HEK293 (cell line): ENCODE results near the gene SAMM50.

Experiments
- CTCF ChIA-PET: fragments of 350-600 bp; formaldehyde crosslinking; extraction: SDS; loops from one replicate; lab custom pipeline; 2021; ENCODE audit warnings: antibody characterized with exemption; lab: Yijun Ruan, JAX
- POLR2A ChIA-PET: fragments of 300-600 bp; formaldehyde crosslinking; extraction: SDS; loops from one replicate; lab custom pipeline; 2020; ENCODE audit warnings: antibody characterized with exemption, inconsistent platforms; lab: Yijun Ruan, JAX
- H3K27ac ChIP-seq: fragments of 200-500 bp; sonication (Bioruptor generic); 2 replicates; pipeline ENCODE4 v1.5.1; 2014; ENCODE audit warnings: low read depth, low read length, control low read depth, inconsistent platforms; ENCODE audit errors: extremely low read depth
- H3K36me3 ChIP-seq, 2 experiments: fragments of 200-500 bp in 1 of 2; sonication (Bioruptor generic) in 1 of 2; 1 replicate in 1 of 2; 2 replicates in 1 of 2; pipeline ENCODE4 v1.5.1; 2014 to 2017; ENCODE audit warnings: inconsistent platforms in 2 of 2, low read length in 2 of 2; ENCODE audit not compliant: control insufficient read depth in 2 of 2, insufficient read depth in 1 of 2
- H3K4me1 ChIP-seq: fragments of 200-500 bp; sonication (Bioruptor generic); 2 replicates; pipeline ENCODE4 v1.5.1; 2014; ENCODE audit warnings: mild to moderate bottlenecking, low read length, inconsistent platforms; ENCODE audit not compliant: control insufficient read depth, insufficient read depth
- H3K4me3 ChIP-seq: 2 replicates; pipeline ENCODE4 v1.5.1; 2011; ENCODE audit warnings: low read depth, mild to moderate bottlenecking, control low read depth, low read length, moderate library complexity
- H3K9me3 ChIP-seq: fragments of 200-500 bp; sonication (Bioruptor generic); 2 replicates; pipeline ENCODE4 v1.5.1; 2014; ENCODE audit warnings: low read depth, low read length, inconsistent platforms; ENCODE audit not compliant: control insufficient read depth, insufficient read depth
- FEZF1 ChIP-seq: fragments of 450-650 bp; formaldehyde crosslinking; IDR thresholded peaks from 2 replicates; pipeline ENCODE4 v1.5.1; 2016; ENCODE audit warnings: missing biosample characterization, missing genetic modification characterization
- HOXD13 ChIP-seq: sonication (generic); formaldehyde crosslinking; IDR thresholded peaks from 2 replicates; pipeline ENCODE4 v1.8.0; 2022; ENCODE audit warnings: missing genetic modification reagents, borderline replicate concordance
- KLF7 ChIP-seq: fragments of 450-650 bp; formaldehyde crosslinking; IDR thresholded peaks from 2 replicates; pipeline ENCODE4 v1.5.1; 2016; ENCODE audit warnings: missing biosample characterization, missing genetic modification characterization, borderline replicate concordance
- MZF1 ChIP-seq: fragments of 450-650 bp; formaldehyde crosslinking; IDR thresholded peaks from 2 replicates; pipeline ENCODE4 v1.5.1; 2017; ENCODE audit warnings: missing biosample characterization, missing genetic modification characterization, borderline replicate concordance
- TCF7L2 ChIP-seq: IDR thresholded peaks from 2 replicates; pipeline ENCODE4 v1.6.1; 2011; ENCODE audit warnings: low read depth, mild to moderate bottlenecking, inconsistent platforms, low read length, moderate library complexity, borderline replicate concordance
- ZNF169 ChIP-seq: fragments of 450-650 bp; formaldehyde crosslinking; IDR thresholded peaks from 2 replicates; pipeline ENCODE4 v1.5.1; 2016; ENCODE audit warnings: missing biosample characterization, missing genetic modification characterization
- ZNF211 ChIP-seq: fragments of 450-650 bp; formaldehyde crosslinking; IDR thresholded peaks from 2 replicates; pipeline ENCODE4 v1.5.1; 2016; ENCODE audit warnings: low read depth, missing biosample characterization, missing genetic modification characterization
- ZNF23 ChIP-seq: fragments of 450-650 bp; formaldehyde crosslinking; IDR thresholded peaks from 2 replicates; pipeline ENCODE4 v1.5.1; 2016; ENCODE audit warnings: missing biosample characterization, missing genetic modification characterization, borderline replicate concordance
- ZNF239 ChIP-seq: fragments of 450-650 bp; formaldehyde crosslinking; IDR thresholded peaks from 2 replicates; pipeline ENCODE4 v1.5.1; 2016; ENCODE audit warnings: missing biosample characterization, missing genetic modification characterization
- ZNF248 ChIP-seq: fragments of 450-650 bp; formaldehyde crosslinking; IDR thresholded peaks from 2 replicates; pipeline ENCODE4 v1.5.1; 2017; ENCODE audit warnings: missing biosample characterization, missing genetic modification characterization
- ZNF274 ChIP-seq, 2 experiments: fragments of 200-500 bp in 1 of 2; fragments of 450-650 bp in 1 of 2; sonication (Bioruptor generic) in 1 of 2; formaldehyde crosslinking in 1 of 2; IDR thresholded peaks; 2 replicates each; pipeline versions ENCODE4 v1.5.1 to v1.6.1; 2014 to 2016; ENCODE audit warnings: borderline replicate concordance in 1 of 2, inconsistent platforms in 1 of 2, low read length in 1 of 2, missing biosample characterization in 1 of 2, missing genetic modification characterization in 1 of 2
- ZNF324 ChIP-seq: fragments of 450-650 bp; formaldehyde crosslinking; IDR thresholded peaks from 2 replicates; pipeline ENCODE4 v1.5.1; 2016; ENCODE audit warnings: missing biosample characterization, missing genetic modification characterization
- ZNF391 ChIP-seq: fragments of 450-650 bp; formaldehyde crosslinking; IDR thresholded peaks from 2 replicates; pipeline ENCODE4 v1.5.1; 2016; ENCODE audit warnings: low read depth, missing biosample characterization, missing genetic modification characterization, borderline replicate concordance
- ZNF404 ChIP-seq: fragments of 450-650 bp; formaldehyde crosslinking; IDR thresholded peaks from 2 replicates; pipeline ENCODE4 v1.5.1; 2017; ENCODE audit warnings: missing biosample characterization, missing genetic modification characterization
- ZNF416 ChIP-seq: fragments of 450-650 bp; formaldehyde crosslinking; IDR thresholded peaks from 2 replicates; pipeline ENCODE4 v1.5.1; 2016; ENCODE audit warnings: missing biosample characterization, missing genetic modification characterization
- ZNF501 ChIP-seq: fragments of 450-650 bp; formaldehyde crosslinking; IDR thresholded peaks from 2 replicates; pipeline ENCODE4 v1.5.1; 2016; ENCODE audit warnings: missing biosample characterization, missing genetic modification characterization
- ZNF624 ChIP-seq: fragments of 450-650 bp; formaldehyde crosslinking; IDR thresholded peaks from 2 replicates; pipeline ENCODE4 v1.5.1; 2017; ENCODE audit warnings: missing biosample characterization, missing genetic modification characterization
- ZNF670 ChIP-seq: fragments of 450-650 bp; formaldehyde crosslinking; IDR thresholded peaks from 2 replicates; pipeline ENCODE4 v1.5.1; 2016; ENCODE audit warnings: missing biosample characterization, missing genetic modification characterization, low read depth
- ZNF768 ChIP-seq: fragments of 450-650 bp; formaldehyde crosslinking; IDR thresholded peaks from 2 replicates; pipeline ENCODE4 v1.5.1; 2018; ENCODE audit warnings: missing biosample characterization, mild to moderate bottlenecking, missing genetic modification characterization
- TF ChIP-seq, protein P1 (sequence below): fragments of 450-650 bp; formaldehyde crosslinking; IDR thresholded peaks from 2 replicates; pipeline ENCODE4 v1.5.1; 2016; ENCODE audit warnings: missing biosample characterization, missing genetic modification characterization
- TF ChIP-seq, protein P2 (sequence below): fragments of 450-650 bp; formaldehyde crosslinking; IDR thresholded peaks from 2 replicates; pipeline ENCODE4 v1.5.1; 2016; ENCODE audit warnings: missing biosample characterization, missing genetic modification characterization
- TF ChIP-seq, protein P3 (sequence below): fragments of 450-650 bp; formaldehyde crosslinking; IDR thresholded peaks from 2 replicates; pipeline ENCODE4 v1.5.1; 2016; ENCODE audit warnings: missing biosample characterization, missing genetic modification characterization

SAMM50 gene

DNA sequence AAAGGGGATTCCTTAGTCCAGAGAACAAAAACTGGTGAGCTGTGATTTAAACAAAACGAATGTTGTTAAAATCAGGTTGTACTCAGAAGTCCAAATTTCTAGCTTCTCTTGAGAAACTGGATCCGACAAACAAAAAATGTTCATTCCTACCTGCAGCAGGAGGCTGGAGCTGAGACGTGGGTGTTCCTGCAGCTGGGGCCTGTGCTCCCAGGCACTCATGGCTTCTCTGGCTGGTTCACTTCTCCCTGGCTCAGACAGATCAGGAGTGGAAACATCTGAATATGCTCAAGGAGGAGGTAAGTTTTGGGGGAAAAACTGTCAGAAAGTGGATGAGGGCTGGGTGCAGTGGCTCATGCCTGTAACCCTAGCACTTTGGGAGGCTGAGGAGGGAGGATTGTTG lies 44.1 kb downstream of the SAMM50 start:
- Histone ChIP-seq H3K4me3 (no peak overlapping the region), H3K27ac (no peak overlapping the region), H3K9me3 (no peaks in the 10 kb centered on the region), H3K36me3 (peaks cover 6 to 56% of the 10 kb centered on the region in 2 experiments; a peak in 2 of 3 replicates), H3K4me1 (no peaks in the 10 kb centered on the region)
- ChIA-PET POLR2A (no interaction called here), CTCF (interaction anchor here (0.7 to 1.9 kb wide), 3 partner anchors 22 to 678 kb away, joined by 3 to 9 read pairs (median 5); no protein-coding TSS in a partner anchor)
- TF ChIP-seq ZNF501 (tag by site-specific recombination) (no peak), HOXD13 (no peak), ZNF670 (tag by site-specific recombination) (no peak), ZNF416 (no peak), ZNF211 (no peak), TCF7L2 (no peak), KLF7 (tag by site-specific recombination) (no peak), ZNF624 (no peak), ZNF768 (no peak), ZNF23 (tag by site-specific recombination) (no peak), ZNF248 (no peak), MZF1 (tag by site-specific recombination) (no peak), ZNF391 (tag by site-specific recombination) (no peak), ZNF239 (tag by site-specific recombination) (no peak)
- TF ChIP-seq, protein P1, sequence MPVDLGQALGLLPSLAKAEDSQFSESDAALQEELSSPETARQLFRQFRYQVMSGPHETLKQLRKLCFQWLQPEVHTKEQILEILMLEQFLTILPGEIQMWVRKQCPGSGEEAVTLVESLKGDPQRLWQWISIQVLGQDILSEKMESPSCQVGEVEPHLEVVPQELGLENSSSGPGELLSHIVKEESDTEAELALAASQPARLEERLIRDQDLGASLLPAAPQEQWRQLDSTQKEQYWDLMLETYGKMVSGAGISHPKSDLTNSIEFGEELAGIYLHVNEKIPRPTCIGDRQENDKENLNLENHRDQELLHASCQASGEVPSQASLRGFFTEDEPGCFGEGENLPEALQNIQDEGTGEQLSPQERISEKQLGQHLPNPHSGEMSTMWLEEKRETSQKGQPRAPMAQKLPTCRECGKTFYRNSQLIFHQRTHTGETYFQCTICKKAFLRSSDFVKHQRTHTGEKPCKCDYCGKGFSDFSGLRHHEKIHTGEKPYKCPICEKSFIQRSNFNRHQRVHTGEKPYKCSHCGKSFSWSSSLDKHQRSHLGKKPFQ = no peak
- TF ChIP-seq, protein P2, sequence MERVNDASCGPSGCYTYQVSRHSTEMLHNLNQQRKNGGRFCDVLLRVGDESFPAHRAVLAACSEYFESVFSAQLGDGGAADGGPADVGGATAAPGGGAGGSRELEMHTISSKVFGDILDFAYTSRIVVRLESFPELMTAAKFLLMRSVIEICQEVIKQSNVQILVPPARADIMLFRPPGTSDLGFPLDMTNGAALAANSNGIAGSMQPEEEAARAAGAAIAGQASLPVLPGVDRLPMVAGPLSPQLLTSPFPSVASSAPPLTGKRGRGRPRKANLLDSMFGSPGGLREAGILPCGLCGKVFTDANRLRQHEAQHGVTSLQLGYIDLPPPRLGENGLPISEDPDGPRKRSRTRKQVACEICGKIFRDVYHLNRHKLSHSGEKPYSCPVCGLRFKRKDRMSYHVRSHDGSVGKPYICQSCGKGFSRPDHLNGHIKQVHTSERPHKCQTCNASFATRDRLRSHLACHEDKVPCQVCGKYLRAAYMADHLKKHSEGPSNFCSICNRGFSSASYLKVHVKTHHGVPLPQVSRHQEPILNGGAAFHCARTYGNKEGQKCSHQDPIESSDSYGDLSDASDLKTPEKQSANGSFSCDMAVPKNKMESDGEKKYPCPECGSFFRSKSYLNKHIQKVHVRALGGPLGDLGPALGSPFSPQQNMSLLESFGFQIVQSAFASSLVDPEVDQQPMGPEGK (tag by site-specific recombination) = no peak

DNA sequence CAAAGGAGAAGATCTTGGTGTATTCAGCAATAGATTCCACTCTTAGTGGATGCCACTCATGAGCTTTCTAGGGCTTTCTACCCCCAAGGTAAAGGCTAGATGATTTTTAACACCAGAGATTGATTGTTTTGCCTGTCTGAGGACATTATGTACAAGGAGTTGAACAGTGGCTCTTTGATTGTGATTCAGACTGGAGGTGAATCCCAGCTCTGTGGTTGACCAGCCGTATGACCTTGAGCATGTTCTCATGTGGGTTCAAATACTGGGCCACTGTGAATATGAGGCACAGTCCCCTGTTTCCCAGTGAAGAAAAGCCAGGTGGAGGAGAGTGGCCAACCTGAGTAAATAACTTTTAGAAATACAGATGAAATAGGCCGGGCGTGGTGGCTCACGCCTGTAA lies 44.9 kb downstream of the SAMM50 start:
- Histone ChIP-seq H3K27ac (no peak overlapping the region), H3K4me1 (no peaks in the 10 kb centered on the region), H3K36me3 (peaks cover 3 to 48% of the 10 kb centered on the region in 2 experiments; a peak in 2 of 3 replicates), H3K9me3 (no peaks in the 10 kb centered on the region), H3K4me3 (no peak overlapping the region)
- ChIA-PET CTCF (interaction anchor here (0.5 kb wide), 1 partner anchor 15 kb away, joined by 5 read pairs; no protein-coding TSS in a partner anchor), POLR2A (no interaction called here)
- TF ChIP-seq FEZF1 (tag by site-specific recombination) (no peak), ZNF169 (no peak), ZNF404 (tag by site-specific recombination) (no peak), ZNF324 (tag by site-specific recombination) (no peak)

DNA sequence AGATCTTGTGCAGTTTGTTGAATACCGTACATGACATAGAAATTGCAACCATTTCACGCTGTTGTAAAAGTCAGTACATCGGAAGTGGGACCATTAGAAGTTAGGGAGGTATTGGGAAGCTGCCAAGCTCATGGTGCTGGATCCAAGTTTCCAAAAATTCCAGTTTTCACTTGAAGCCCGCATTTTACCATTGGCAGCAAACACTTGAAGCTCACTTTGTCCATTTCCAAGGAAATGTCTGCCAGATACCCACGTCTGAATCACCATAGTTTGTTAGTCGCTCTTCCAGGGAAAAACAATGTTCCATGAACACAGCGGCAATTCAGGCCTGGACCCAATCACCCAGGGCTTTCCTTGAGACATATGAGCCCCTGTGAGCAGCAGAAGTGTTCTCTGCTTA lies 46.3 kb downstream of the SAMM50 start:
- CTCF ChIA-PET = interaction anchor here (1.1 to 5.0 kb wide), 3 partner anchors 8 to 84 kb away, joined by 3 to 39 read pairs (median 5); no protein-coding TSS in a partner anchor
- Histone ChIP-seq H3K36me3 (peaks cover 3 to 34% of the 10 kb centered on the region in 2 experiments; a peak in 2 of 3 replicates), H3K4me1 (no peaks in the 10 kb centered on the region), H3K4me3 (no peak overlapping the region), H3K9me3 (no peaks in the 10 kb centered on the region), H3K27ac (no peak overlapping the region)
- POLR2A ChIA-PET = no interaction called here
- TF ChIP-seq ZNF274 (IDR thresholded peaks at IDR 0.05; ENCODE audit: low read length) (no peak), ZNF274 (tag by site-specific recombination; IDR thresholded peaks at IDR 0.05; ENCODE audit: borderline replicate concordance) (no peak)
- TF ChIP-seq, protein P3, sequence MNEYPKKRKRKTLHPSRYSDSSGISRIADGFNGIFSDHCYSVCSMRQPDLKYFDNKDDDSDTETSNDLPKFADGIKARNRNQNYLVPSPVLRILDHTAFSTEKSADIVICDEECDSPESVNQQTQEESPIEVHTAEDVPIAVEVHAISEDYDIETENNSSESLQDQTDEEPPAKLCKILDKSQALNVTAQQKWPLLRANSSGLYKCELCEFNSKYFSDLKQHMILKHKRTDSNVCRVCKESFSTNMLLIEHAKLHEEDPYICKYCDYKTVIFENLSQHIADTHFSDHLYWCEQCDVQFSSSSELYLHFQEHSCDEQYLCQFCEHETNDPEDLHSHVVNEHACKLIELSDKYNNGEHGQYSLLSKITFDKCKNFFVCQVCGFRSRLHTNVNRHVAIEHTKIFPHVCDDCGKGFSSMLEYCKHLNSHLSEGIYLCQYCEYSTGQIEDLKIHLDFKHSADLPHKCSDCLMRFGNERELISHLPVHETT (tag by site-specific recombination) = no peak
